Lower lobe of right lung (tissue), 2 donors: ENCODE measurements around the gene MARCO. TPM values are rescaled to one million over a fixed set of nuclear protein-coding genes. Genes with fewer than 3 reads are reported as not detected.

Experiments
- ATAC-seq, 2 donors: fragments of 200-7000 bp; cut with Tn5 transposase; one replicate each; pipeline ENCODE4 v1.9.1; 2020 to 2022; ENCODE audit warnings: mild to moderate bottlenecking in 2 of 2, moderate library complexity in 2 of 2
- DNase-seq: peaks from one replicate; pipeline ENCODE4 v3.0.0-alpha.2; 2020
- H3K27ac ChIP-seq: fragments of 200-600 bp; one replicate; pipeline ENCODE4 v1.8.0; 2022
- H3K27me3 ChIP-seq: fragments of 200-600 bp; one replicate; pipeline ENCODE4 v1.8.0; 2022; ENCODE audit warnings: low read depth
- H3K36me3 ChIP-seq: fragments of 200-600 bp; one replicate; pipeline ENCODE4 v1.8.0; 2022; ENCODE audit warnings: mild to moderate bottlenecking
- H3K4me1 ChIP-seq: fragments of 200-600 bp; one replicate; pipeline ENCODE4 v1.8.0; 2022
- H3K4me3 ChIP-seq: fragments of 200-600 bp; one replicate; pipeline ENCODE4 v1.8.0; 2022; ENCODE audit warnings: mild to moderate bottlenecking
- H3K9me3 ChIP-seq: fragments of 200-600 bp; one replicate; pipeline ENCODE4 v1.8.0; 2022
- CTCF ChIP-seq: fragments of 200-600 bp; IDR thresholded peaks from one replicate; pipeline ENCODE4 v1.8.0; 2022; ENCODE audit warnings: antibody characterized with exemption, mild to moderate bottlenecking
- intact Hi-C: fragments of 100-400 bp; cut with DNase I; formaldehyde crosslinking; loops from one replicate; pipeline ENCODE4 v1.11.0; 2022
- total RNA-seq: library from RNA; stranded (reverse); fragmentation: NEBNext Ultra II Directional; extraction: Animal tissue kit (Norgen Biotek cat#: 25700); gene quantifications from one replicate; pipeline ENCODE4 v1.2.1, GENCODE V29; 2021
- donor health status: DM: no; HTN: yes; CAD: no; lungs with severe emphysema.

Gene MARCO
- total RNA-seq, 1 donor from 2014 or later: 491 TPM

GRCh38 chr2:119011910-119012209 lies 69.9 kb downstream of the MARCO start:
- no peaks in the 10 kb centered on the region for H3K36me3 ChIP-seq
- no peak for DNase-seq
- intact Hi-C loops: no loop called here
- TF ChIP-seq CTCF: no peak
- no peak overlapping the region for H3K4me3 ChIP-seq
- no peak for ATAC-seq
- H3K27me3 ChIP-seq: peaks cover 32% of the 10 kb centered on the region
- no peak overlapping the region for H3K27ac ChIP-seq
- H3K9me3 ChIP-seq: no peaks in the 10 kb centered on the region
- no peaks in the 10 kb centered on the region for H3K4me1 ChIP-seq

- Histone ChIP-seq H3K27ac (no peak overlapping the region), H3K36me3 (no peaks in the 10 kb centered on the region), H3K9me3 (no peaks in the 10 kb centered on the region), H3K4me3 (no peak overlapping the region), H3K4me1 (no peaks in the 10 kb centered on the region), H3K27me3 (peaks cover 39% of the 10 kb centered on the region)
- ATAC-seq (no peak), DNase-seq (no peak)
- TF ChIP-seq CTCF: no peak
- intact Hi-C loops: no loop called here
These were observed 70.6 kb downstream of the MARCO start for GRCh38 chr2:119012345-119013301.

- no peak overlapping the region for H3K4me3 ChIP-seq
- H3K4me1 ChIP-seq: no peaks in the 10 kb centered on the region
- TF ChIP-seq CTCF: no peak
- DNase-seq: no peak
- H3K27ac ChIP-seq: no peak overlapping the region
- intact Hi-C loops: no loop called here
- no peaks in the 10 kb centered on the region for H3K36me3 ChIP-seq
- ATAC-seq: peak; percentile 15 to 48
- H3K9me3 ChIP-seq: no peaks in the 10 kb centered on the region
- peaks cover 39% of the 10 kb centered on the region for H3K27me3 ChIP-seq
These were observed 71.7 kb downstream of the MARCO start for GRCh38 chr2:119013671-119014070.

GRCh38 chr2:119015845-119016244 lies 73.9 kb downstream of the MARCO start:
- Histone ChIP-seq H3K9me3 (no peaks in the 10 kb centered on the region), H3K27me3 (peaks cover 22% of the 10 kb centered on the region), H3K4me1 (no peaks in the 10 kb centered on the region), H3K36me3 (no peaks in the 10 kb centered on the region), H3K4me3 (no peak overlapping the region), H3K27ac (no peak overlapping the region)
- DNase-seq (no peak), ATAC-seq (no peak)
- no peak for TF ChIP-seq CTCF
- intact Hi-C loops: no loop called here

GRCh38 chr2:119019521-119019920 lies 77.5 kb downstream of the MARCO start:
- H3K9me3 ChIP-seq: no peaks in the 10 kb centered on the region
- peaks cover 14% of the 10 kb centered on the region for H3K27me3 ChIP-seq
- TF ChIP-seq CTCF: no peak
- H3K27ac ChIP-seq: no peak overlapping the region
- no peaks in the 10 kb centered on the region for H3K4me1 ChIP-seq
- intact Hi-C loops: no loop called here
- ATAC-seq (no peak), DNase-seq (no peak)
- H3K36me3 ChIP-seq: no peaks in the 10 kb centered on the region
- no peak overlapping the region for H3K4me3 ChIP-seq
